ENCODE results near the gene ANO1. TPM values are rescaled to one million over a fixed set of nuclear protein-coding genes. Genes with fewer than 3 reads are reported as not detected.

Gene ANO1
- polyA plus RNA-seq, 1 of the 3 experiments (the other 2 are of a cell fraction): not detected

- H3K27ac ChIP-seq (ENCODE audit: low read depth in 2 of 2, low read length in 1 of 2): no peak overlapping the region
- TF ChIP-seq TEAD4 (IDR thresholded peaks at IDR 0.05; ENCODE audit: borderline replicate concordance, insufficient read depth) (no peak), RCOR1 (IDR thresholded peaks at IDR 0.05; ENCODE audit: low read length) (no peak)
- H4K20me1 ChIP-seq (ENCODE audit: insufficient read depth): no peaks in the 10 kb centered on the region
- no peaks in the 10 kb centered on the region for H3K4me1 ChIP-seq (ENCODE audit: control insufficient read depth in 1 of 2, insufficient read depth in 2 of 2, low read depth in 1 of 2, low read length in 1 of 2)
- H3F3A ChIP-seq (replicated peaks; ENCODE audit: insufficient read depth): no peaks in the 10 kb centered on the region
- CTCF ChIA-PET: interaction anchor here (1.0 to 1.5 kb wide), 5 partner anchors 10 to 265 kb away, joined by 3 to 5 read pairs (median 3); no protein-coding TSS in a partner anchor
- no peaks in the 10 kb centered on the region for H3K79me2 ChIP-seq (ENCODE audit: insufficient read depth)
- no peak overlapping the region for H3K4me3 ChIP-seq (ENCODE audit: low read depth in 2 of 2, low read length in 1 of 2)
- H3K27me3 ChIP-seq (ENCODE audit: insufficient read depth): no peaks in the 10 kb centered on the region; the same call in 1 of the 2 replicates
- H3K9me2 ChIP-seq: no peaks in the 10 kb centered on the region
- H3K9ac ChIP-seq: no peak overlapping the region
- POLR2A ChIA-PET: no interaction called here
- 70% methylated on average over 7 of the region's 15 CpGs for WGBS (ENCODE audit: low lambda C conversion rate)
- no peak overlapping the region for H3K4me2 ChIP-seq
- H3K36me3 ChIP-seq (replicated peaks in 1 of 2; ENCODE audit: control insufficient read depth in 1 of 2, insufficient read depth in 2 of 2, low read length in 1 of 2): no peaks in the 10 kb centered on the region
- no peak for DNase-seq
- H3K9me3 ChIP-seq: no peaks in the 10 kb centered on the region
- no peak overlapping the region for H2AFZ ChIP-seq (ENCODE audit: low read depth)
These were observed 97.2 kb downstream of the ANO1 start for GRCh38 chr11:70175236-70175698.

- Histone ChIP-seq H3K79me2 (ENCODE audit: insufficient read depth) (no peaks in the 10 kb centered on the region), H3K4me2 (no peak overlapping the region), H4K20me1 (ENCODE audit: insufficient read depth) (no peaks in the 10 kb centered on the region), H3K27ac (ENCODE audit: low read depth in 2 of 2, low read length in 1 of 2) (no peak overlapping the region), H3K4me3 (ENCODE audit: low read depth in 2 of 2, low read length in 1 of 2) (no peak overlapping the region; a peak in 1 of 4 replicates), H3K27me3 (ENCODE audit: insufficient read depth) (no peaks in the 10 kb centered on the region; the same call in 1 of the 2 replicates), H3K9me3 (no peaks in the 10 kb centered on the region), H3K4me1 (ENCODE audit: control insufficient read depth in 1 of 2, insufficient read depth in 2 of 2, low read depth in 1 of 2, low read length in 1 of 2) (no peaks in the 10 kb centered on the region), H2AFZ (ENCODE audit: low read depth) (no peak overlapping the region), H3K9ac (no peak overlapping the region), H3F3A (replicated peaks; ENCODE audit: insufficient read depth) (no peaks in the 10 kb centered on the region), H3K36me3 (replicated peaks in 1 of 2; ENCODE audit: control insufficient read depth in 1 of 2, insufficient read depth in 2 of 2, low read length in 1 of 2) (no peaks in the 10 kb centered on the region), H3K9me2 (no peaks in the 10 kb centered on the region)
- CTCF ChIA-PET: interaction anchor here (1.0 to 1.4 kb wide), 3 partner anchors 15 to 259 kb away, joined by 4 to 11 read pairs (median 5); no protein-coding TSS in a partner anchor
- TF ChIP-seq CTCF (IDR thresholded peaks at IDR 0.05): peak; percentile 55
- TF ChIP-seq IRF3 (IDR thresholded peaks at IDR 0.05; ENCODE audit: low read depth, low read length): no peak
- TF ChIP-seq REST (IDR thresholded peaks at IDR 0.05; ENCODE audit: low read depth, low read length): no peak
- TF ChIP-seq USF1 (IDR thresholded peaks at IDR 0.05; ENCODE audit: borderline replicate concordance, low read depth): no peak
- TF ChIP-seq YY1 (IDR thresholded peaks at IDR 0.05; ENCODE audit: low read depth): no peak
- TF ChIP-seq SIN3A (IDR thresholded peaks at IDR 0.05; ENCODE audit: borderline replicate concordance, low read depth, low read length): no peak
- WGBS (ENCODE audit: low lambda C conversion rate): 71% methylated on average over 31 of the region's 39 CpGs
- DNase-seq: peak; percentile 81
- POLR2A ChIA-PET: no interaction called here
These were observed 99.0 kb downstream of the ANO1 start for GRCh38 chr11:70176940-70177689.
